NOMO-1 (cell line): ENCODE measurements around the gene UFM1.
"Not testable (repeated sequence)": the region's sequence is repeated elsewhere in the genome, so short reads cannot be mapped to it uniquely, and the experiment has no call there.

ENCODE experiments used
- DNase-seq, 2 experiments: peaks; one replicate each; lab custom pipeline; 2025; ENCODE audit not compliant: unreplicated experiment in 2 of 2; lab: John Stamatoyannopoulos, UW

Gene UFM1

DNA sequence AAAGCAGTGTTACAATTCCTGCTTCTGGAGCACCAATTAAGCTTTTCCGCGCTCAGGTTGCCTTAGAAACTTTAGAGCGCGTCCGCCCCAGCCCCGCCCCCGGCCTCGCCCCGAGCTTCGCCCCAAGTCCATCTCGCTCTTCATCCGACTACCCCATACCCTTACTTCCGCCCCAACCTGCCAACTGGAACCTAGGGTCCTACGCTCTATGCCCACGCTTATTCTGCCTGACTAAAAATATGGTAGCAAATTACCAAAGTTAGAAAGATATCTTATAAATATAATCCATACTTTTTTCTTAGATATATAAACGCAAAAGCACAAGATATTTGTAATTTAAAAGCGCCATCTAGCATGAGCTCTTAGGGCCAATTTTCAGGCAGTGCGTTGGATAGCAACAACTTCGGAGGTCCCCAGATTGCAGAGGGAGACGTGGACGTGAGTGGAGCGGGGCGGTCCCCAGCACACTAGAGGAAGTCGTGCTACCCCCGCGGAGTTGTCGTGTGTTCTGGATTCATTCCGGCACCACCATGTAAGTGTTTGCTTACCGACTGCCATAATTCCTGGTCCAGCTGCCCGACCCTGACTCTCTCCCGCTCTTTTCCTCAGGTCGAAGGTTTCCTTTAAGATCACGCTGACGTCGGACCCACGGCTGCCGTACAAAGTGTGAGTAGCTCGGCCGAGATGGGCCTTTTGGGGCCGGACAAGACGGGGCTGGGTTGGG lies at the start of gene UFM1:
UFM1 (plus strand) TSS at position 462 of the 724 bp plus-strand sequence; CDS start at position 531, 69 bp downstream.
- DNase-seq, result peak; percentile 91 to 93

GRCh38 chr13:38301236-38301635 lies 48.4 kb upstream of the UFM1 start:
- DNase-seq, result no peak

- DNase-seq, result no peak
Measured at GRCh38 chr13:38303816-38304320, 45.8 kb upstream of the UFM1 start.

DNA sequence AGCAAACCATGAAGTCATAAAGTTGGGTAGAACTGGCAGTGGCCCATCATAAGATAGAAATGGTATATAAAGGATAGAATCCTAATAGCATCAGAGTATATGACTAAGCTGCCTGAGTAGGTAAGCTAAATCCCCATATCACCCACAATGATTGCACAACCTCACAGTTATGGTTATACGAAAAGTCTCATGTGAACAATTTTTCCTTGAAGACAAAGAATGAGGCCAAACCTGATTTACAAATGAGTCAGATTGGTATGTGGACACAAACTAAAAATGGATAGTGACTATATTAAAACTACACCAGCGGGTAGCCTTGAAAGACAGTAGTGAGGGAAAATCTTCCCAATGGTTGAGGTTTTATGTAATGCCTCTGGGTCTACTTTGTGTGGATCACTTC lies 40.9 kb upstream of the UFM1 start:
- no peak for DNase-seq

GRCh38 chr13:38309397-38309796 lies 40.3 kb upstream of the UFM1 start:
- DNase-seq, result no peak

- DNase-seq, result not testable (repeated sequence)
Measured at GRCh38 chr13:38311175-38311574, 38.5 kb upstream of the UFM1 start.

DNA sequence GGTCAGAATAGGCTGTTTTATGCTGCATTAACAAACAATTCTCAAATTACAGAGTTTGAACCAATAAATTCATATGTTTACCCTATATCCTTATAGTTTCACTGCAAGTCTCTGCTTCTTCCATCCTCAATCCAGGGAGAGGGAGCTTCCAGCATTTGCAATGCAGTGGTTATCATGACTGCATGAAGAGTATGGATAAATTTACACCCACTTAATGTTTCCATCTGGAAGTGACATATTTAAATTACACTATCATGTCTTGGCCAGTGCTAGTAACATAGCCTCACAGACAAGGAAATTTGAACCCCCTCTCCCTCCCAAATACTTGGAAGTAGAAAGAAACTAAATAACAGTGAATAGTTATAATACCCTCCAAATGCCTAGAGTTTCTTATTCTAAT lies 33.5 kb upstream of the UFM1 start:
- no peak for DNase-seq

DNA sequence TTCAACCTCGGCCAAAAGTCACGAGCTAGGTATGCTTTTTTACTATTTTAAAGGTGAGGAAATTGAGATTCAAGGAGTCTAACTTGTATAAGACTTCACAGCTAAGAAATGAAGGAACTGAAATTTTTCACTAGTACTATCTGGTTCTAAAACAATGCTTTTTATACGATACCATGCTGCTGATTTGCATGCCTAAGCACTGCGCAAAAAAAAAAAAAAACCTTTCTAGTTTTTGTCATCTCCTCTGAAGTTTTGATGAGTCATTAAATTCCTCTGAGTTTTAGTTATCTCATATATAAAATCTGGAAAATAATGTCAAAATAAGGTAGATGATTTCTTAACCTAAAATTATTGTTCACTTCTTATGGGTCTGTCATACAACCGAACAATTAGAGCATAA lies 28.0 kb upstream of the UFM1 start:
- DNase-seq, result no peak

DNA sequence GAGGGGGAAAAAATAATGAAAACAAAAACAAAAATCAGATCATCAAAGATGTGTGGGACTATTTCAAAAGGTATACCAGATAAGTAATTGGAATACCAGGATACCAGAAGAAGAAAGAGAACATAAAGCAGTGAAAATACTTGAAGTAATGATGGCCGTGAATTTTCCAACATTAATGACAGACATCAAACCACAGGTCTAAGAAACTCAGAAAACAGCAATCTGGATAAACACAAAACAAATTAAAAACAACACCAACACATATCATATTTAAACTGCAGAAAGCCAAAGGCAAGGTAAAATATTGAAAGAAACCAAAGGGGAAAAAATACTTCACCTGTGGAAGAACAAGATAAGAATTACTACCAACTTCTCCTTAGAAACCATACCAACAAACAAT lies 24.2 kb upstream of the UFM1 start:
- DNase-seq, result no peak

DNA sequence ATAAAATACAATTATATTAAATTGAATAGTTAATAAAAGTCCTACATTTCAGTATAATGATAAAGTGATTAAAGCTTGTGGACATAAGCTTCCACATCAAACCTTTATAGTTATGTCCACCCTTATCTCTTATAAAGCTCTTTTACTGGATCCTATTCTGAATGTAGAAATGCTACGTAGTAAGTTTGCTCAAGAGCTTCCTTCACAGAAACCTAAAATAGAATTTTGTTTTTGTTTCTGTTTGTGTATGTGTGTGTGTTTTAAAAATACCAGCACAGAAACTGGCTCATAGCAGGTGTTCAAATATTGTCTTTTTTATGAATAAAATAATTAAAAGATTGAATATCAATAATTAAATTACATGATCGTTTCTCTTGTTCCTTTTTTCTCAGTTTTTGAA lies 21.0 kb upstream of the UFM1 start:
- DNase-seq, result no peak

- no peak for DNase-seq
Measured at GRCh38 chr13:38334845-38335244, 14.8 kb upstream of the UFM1 start.

- no peak for DNase-seq
Measured at GRCh38 chr13:38338089-38338488, 11.6 kb upstream of the UFM1 start.

DNA sequence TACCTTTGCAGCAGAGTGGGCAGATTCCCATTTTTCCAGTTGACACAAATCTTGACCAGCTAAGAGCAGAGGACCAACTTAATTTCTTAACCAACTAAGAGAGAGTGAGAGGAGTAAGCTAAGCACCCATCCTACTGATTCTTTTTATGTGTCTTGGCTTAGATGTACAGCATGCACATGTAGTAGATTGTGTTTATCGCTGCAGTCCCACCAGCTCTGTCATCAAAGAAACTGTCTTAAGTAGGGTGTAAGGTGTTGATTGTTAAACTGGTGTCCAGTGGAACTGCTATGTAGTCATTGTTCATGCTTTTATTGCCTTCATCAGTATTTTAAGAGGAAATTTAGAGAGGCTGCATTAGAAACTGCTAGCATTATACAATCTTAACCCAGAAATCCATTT lies 9.0 kb upstream of the UFM1 start:
- DNase-seq, result no peak

DNA sequence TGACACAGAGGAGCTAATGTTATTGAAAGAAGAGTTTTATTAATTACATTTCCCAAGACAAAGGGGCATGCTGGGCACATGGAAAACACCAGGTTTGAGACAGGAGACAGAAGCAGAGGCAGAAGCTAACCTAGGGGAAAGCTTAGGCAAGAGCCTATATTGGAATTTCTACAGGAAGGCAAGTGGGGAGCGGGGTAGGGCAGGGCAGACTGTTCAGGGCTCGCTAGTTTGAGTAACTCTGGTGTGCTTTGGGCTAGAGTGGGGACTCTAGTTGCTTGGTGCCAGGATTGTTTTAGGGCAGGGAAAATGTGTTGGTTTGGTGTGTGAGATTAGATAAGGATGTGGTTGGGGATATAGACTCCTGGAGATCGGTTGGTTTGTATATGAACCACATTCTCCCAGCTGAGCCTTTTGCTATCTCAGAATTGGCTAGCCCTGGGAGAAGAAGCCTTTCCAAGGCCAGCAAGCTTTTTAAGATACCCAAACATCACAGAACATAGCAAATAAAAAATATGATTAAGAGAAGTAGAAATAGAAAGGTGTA lies 8.4 kb upstream of the UFM1 start:
- DNase-seq, result no peak

- no peak for DNase-seq
Measured at GRCh38 chr13:38346764-38347163, 2.9 kb upstream of the UFM1 start.

DNA sequence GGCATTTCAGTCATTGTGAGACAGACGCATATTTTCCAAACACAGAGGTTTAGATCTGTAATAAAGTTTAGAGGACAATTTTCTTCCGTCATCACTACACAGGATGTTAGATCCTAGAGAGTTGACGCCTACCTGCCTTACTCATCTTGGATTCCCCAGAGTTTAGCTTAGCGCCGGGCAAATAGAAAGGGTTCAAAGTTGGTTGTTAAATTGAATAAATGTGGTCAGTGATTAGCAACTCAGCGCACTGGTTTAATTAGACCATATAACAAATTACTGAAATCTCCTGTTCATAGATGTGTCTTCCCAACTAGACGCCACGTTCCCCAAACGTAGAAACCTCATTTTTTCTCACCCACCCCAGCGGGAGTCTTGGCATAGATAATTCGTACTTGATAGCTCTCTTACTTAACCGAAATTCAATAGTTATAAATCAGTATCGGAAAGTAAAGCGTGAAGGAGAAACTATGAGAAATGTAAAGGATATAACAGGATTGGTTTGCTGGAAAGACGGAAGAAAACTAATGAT lies 726 bp upstream of the UFM1 start:
- peak in 1 of 2 experiments; percentile 12 for DNase-seq

DNA sequence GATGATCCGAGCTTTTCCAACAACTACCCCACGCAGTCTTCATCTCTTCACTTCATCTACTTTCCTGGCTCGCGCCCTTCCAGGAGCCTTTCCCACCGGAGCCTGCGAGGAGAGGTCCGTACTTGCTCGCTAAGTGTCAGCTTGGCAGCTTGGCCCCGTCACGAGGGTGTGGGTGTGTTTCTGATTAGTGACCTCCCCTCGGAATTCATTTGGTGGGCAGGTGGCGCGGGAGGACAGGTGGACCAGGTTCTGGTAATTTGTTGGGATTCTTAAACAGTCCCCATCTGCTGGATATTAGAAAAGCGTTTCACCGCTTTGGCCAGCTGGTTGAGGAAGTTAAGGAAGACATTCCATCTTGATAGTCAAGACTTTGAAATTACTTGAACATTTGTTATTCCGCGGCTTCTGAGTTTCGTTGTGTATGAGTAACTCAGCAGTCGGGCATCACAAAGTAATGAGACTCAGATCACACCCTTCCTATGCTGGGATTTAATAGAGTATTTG lies 515 bp downstream of the UFM1 start:
- DNase-seq, result peak; percentile 31 to 36

DNA sequence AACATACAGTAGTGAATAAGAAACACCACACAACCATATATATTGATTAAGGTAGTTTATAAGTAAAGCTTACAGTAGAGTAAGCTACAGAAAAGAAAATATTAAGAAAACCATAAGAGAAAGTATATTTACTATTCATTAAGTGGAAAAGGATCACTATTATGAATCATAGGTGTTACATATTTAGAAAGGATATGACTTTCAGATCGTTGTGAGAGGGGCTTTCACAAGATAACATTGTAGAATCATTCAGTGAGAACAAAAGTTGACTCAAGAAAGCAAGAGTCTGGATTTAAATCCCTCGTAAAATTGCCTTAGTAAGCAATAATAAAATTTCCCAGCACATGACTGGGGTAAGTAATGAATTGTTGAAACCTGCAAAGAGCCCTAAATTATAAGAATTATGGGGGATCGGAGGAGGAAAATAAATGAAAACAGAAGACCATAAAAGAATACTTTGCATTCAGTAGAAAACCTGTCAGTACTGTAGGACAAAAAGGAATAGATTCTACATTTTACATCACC lies 6.0 kb downstream of the UFM1 start:
- DNase-seq, result no peak

GRCh38 chr13:38358684-38359083 lies 9.0 kb downstream of the UFM1 start:
- no peak for DNase-seq

GRCh38 chr13:38361542-38362262 lies 12.1 kb downstream of the UFM1 start:
- no peak for DNase-seq

DNA sequence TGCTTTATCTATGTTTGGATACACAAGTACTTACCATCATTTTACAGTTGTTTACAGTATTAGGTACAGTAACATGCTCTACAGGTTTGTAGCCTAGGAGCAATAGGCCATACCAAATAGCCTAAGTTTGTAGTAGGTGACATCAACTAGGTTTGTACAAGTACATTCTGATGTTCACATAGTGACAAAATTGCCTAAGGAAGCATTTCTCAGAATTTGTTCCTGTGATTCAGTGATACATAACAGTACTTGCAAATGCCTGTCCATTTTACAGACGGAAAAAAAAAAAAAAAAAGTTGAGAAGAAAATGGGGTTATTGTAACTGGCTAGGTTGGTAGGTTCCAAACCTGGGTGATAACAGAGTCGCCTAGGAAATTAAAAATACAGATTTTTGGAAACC lies 13.6 kb downstream of the UFM1 start:
- no peak for DNase-seq
